Measurements from ENCODE around the gene GINS1.

Gene GINS1

GRCh38 chr20:25407311-25408169 lies at the start of gene GINS1:
GINS1 (plus strand) TSS chr20:25407673; CDS start chr20:25407821, 148 bp downstream.
- peak; percentile 79 to 81 for DNase-seq (ENCODE audit: low read depth in 2 of 2)

DNA sequence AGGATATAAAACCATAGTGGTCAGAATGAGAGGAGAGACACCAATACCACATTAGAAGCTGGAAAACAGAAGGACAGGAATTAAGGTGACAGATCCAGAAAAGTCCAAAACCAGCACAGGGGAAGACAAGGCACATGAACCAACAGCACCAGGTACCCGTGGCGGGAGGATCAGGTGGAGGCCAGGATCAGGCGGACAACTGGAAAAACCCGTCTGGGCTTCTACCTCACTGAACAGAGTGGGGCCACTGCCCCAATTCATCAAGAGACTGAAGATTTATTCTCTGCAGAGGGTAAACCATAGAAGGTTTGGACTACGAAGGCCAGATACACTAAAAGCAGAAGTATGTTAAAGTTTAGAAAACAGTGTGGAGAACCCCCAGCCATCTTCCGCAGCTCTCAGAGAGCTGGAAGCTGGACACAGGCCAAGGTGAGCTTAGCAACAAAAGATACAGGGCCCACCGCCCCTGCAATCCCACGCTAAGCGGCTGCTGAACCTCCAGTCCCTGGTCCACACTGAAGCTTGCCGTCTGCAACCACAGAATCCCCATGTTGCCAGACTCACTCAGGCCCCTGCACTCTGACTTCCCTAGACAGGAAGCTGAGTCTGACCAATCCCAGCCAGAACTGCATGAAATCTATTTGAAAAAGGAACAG lies 46.7 kb upstream of the GINS1 start:
- no peak for DNase-seq (ENCODE audit: low read depth in 2 of 2)

- DNase-seq (ENCODE audit: low read depth in 2 of 2), result no peak
Measured at GRCh38 chr20:25361287-25361683, 46.2 kb upstream of the GINS1 start.

GRCh38 chr20:25364180-25364788 lies 43.2 kb upstream of the GINS1 start:
- DNase-seq (ENCODE audit: low read depth in 2 of 2), result no peak

DNA sequence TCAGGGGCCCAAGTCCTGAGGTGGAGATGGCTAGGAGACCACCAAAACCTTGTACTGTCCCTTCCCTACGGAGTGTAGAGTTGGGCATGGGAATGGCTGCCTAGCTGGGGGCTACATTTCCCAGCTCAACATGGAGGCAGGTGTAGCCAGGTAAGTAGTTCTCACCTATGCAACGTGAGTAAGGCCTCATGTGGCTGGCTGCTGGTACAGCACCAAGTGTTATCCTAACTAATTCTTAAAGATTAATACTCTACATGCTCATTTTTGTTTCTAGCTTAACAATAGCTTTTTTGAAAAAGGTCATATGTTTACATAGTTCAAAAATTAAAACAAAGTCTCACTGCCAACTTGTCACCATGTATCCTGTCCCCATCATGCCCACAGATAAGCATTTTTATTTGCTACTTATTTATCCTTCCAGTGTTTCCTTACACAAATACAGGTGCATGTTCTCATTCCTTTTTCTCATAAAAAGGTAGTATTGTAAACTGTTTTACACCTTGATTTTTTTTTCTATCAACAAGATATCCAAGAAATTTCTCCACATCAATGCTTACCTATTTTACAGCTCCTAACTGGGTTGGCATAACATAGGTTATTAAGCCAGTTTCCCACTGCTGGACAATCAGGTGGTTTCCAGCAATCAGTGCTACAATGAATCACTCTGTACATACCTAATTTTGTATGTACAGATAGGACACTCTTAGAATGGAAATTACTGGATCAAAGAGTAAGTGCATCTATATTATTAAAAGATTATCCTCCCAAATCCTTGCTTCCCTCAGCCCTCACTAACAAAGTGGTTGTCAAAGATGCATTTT lies 42.4 kb upstream of the GINS1 start:
- DNase-seq (ENCODE audit: low read depth in 2 of 2), result no peak

DNA sequence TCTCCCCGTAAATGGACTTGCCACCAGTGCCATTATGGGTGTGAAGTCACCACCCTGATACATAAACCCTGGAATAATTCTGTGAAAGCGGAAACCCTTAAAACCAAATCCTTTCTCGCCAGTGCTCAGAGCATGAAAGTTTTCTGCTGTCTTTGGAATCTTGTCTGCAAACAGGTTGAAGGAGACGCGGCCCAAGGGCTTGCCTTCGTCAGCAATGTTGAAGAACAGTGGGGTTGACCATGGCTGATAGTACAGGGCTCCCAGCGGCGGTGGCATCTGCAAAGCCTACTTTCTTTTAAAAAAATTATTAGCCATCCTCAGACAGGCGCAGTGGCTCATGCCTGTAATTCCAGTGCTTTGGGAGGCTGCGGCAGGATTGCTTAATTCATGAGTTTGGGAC lies 38.9 kb upstream of the GINS1 start:
- DNase-seq (ENCODE audit: low read depth in 2 of 2), result no peak

- DNase-seq (ENCODE audit: low read depth in 2 of 2), result no peak
Measured at GRCh38 chr20:25368976-25369375, 38.5 kb upstream of the GINS1 start.

- DNase-seq (ENCODE audit: low read depth in 2 of 2), result no peak
Measured at GRCh38 chr20:25369529-25369928, 37.9 kb upstream of the GINS1 start.

GRCh38 chr20:25369971-25370370 lies 37.5 kb upstream of the GINS1 start:
- DNase-seq (ENCODE audit: low read depth in 2 of 2), result no peak

- peak in 1 of 2 donors; percentile 5 for DNase-seq (ENCODE audit: low read depth in 2 of 2)
Measured at GRCh38 chr20:25372584-25373336, 34.7 kb upstream of the GINS1 start.

DNA sequence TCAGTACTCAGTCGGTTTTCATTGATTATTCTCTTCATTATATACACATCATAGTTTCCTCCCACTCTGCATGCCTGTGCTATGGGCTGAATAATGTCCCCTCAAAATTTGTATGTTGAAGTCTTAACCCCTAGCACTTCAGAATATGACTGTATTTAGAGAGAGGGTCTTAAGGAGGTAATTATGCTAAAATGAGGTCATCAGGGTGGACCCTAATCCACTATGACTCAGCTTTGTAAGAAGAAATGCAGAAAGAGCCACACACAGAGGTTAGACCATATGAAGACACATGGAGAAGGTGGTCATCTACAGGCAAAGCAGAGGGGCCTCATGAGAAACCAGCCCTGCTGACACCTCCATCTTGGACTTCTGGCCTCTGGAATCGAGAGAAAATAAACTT lies 32.6 kb upstream of the GINS1 start:
- DNase-seq (ENCODE audit: low read depth in 2 of 2), result no peak

DNA sequence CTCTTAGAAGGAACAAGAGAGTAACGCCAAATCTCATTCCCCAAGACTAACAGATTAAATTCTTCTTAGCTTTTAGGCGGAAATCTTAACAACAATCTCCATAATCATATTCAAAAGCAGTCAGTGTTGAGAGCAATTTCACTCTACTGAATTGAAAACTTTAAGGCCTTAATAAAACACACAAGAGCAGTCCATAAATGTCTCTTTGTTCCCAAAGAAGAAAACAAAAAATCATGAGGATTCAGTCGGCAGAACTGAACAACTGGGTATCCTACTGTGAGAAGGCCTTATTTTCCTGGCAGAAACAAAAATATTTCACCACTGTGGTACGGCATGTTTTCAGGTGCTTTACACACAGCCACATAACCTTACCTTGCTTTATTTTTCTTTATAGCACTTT lies 31.2 kb upstream of the GINS1 start:
- no peak for DNase-seq (ENCODE audit: low read depth in 2 of 2)

DNA sequence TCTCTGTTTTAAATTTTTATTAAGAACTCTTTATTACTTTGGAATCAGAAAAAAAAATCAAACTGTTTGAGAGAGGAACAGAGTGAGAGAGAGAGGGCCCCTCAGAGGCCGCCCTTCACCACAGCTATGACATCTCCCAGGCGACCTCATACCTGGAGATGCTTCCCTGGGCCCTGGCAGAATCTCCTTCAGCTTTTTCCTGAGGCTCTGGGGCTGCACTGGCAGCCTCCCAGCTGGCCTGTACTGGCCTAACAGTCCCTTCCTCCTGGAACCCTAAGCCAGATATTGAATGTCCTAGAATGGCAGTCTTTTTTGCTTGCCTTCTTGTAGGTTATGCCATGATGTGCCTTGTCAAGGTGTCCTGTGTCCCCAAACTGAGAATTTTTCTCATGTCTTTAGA lies 30.6 kb upstream of the GINS1 start:
- no peak for DNase-seq (ENCODE audit: low read depth in 2 of 2)

- no peak for DNase-seq (ENCODE audit: low read depth in 2 of 2)
Measured at GRCh38 chr20:25378189-25378883, 29.1 kb upstream of the GINS1 start.

- DNase-seq (ENCODE audit: low read depth in 2 of 2), result no peak
Measured at GRCh38 chr20:25378884-25379733, 28.4 kb upstream of the GINS1 start.

DNA sequence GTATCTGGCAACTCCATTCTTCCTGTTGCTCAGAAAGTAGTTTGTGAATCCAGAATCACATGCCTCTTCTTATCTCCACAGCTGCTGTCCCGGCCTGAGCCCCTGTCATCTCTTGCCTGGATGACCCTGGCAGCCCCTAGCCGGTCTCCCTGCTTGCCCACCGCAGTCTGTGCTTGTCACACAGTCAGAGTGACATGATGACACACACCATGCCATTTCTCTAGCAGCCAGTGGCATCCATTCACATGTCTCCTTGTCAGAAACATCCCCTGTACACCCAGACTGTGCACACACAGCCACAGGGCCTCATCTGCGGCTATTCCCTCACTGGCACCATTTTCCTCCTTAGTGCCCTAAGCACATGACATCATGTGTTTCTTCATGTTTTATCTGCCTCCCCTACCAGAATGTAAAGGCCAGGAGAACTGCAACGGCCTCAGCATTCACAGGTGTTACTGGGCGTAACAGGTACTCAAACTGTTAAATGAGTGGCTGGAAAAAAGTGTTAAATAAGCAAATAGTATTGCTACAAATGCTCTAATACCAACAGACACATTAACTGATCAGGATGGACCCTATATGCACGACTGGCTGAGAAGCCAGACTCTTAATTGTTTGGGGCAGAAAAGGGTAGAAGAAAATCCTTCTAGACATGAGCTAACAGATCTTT lies 26.4 kb upstream of the GINS1 start:
- DNase-seq (ENCODE audit: low read depth in 2 of 2), result no peak

DNA sequence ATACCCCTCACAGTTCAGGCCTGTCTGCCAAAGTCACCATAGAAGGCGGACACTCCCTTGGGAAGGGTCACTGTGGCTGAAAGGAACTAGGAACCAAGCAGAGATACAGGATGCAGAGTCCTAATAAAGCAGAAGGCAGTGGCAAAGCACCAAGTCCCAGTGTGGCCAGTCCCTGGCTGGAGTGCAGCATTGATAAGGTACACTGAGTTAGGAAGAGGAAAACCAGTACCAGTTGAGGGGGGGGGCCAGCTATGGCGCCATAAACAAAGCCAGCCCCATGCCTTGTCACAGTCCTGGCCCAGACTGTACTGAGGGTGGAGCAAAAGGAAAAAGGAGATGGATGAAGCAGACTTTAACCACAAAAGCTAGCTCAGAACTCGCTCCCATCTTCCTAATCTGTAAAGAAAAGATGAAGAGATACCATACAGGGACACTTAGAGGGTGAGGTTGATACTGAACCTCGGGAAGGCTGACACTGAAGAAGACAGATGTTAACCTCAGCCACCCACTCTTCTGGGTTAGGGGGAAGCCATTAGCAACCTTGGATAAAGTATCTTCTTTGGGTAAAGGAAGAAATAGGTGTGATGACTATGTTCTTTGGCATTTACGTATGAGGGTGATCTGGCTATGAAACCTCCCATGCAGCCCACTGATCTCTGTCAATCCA lies 24.6 kb upstream of the GINS1 start:
- DNase-seq (ENCODE audit: low read depth in 2 of 2), result no peak

DNA sequence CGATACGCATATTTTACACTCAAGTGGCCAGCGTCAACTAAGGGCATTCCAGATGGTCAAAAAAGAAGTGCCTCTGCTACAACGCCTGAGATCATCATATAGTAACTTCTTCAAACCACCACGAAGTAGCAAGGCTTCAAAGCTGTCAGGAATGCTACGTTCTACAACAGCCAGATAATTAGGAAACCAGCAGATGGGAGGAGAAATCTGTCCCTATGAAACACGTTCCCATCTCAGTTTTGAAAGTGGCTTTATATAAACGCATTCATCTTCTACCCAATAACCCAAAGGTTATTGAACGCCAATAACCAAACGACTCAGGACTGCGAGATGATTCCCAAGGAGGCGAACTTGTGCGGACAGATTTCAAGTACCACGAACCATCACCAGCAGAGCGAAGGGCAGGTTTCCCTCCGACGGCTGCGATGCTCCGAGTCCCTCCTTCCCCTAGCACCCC lies 18.0 kb upstream of the GINS1 start:
- DNase-seq (ENCODE audit: low read depth in 2 of 2), result no peak
